T-helper 1 cell (primary cell): ENCODE results near the gene LITAF.
"Not testable (repeated sequence)": the region's sequence is repeated elsewhere in the genome, so short reads cannot be mapped to it uniquely, and the experiment has no call there.

Experiments
- DNase-seq, 5 donors: peaks; one replicate each; pipeline ENCODE4 v3.0.0-alpha.2; 2012 to 2020

LITAF gene

DNA sequence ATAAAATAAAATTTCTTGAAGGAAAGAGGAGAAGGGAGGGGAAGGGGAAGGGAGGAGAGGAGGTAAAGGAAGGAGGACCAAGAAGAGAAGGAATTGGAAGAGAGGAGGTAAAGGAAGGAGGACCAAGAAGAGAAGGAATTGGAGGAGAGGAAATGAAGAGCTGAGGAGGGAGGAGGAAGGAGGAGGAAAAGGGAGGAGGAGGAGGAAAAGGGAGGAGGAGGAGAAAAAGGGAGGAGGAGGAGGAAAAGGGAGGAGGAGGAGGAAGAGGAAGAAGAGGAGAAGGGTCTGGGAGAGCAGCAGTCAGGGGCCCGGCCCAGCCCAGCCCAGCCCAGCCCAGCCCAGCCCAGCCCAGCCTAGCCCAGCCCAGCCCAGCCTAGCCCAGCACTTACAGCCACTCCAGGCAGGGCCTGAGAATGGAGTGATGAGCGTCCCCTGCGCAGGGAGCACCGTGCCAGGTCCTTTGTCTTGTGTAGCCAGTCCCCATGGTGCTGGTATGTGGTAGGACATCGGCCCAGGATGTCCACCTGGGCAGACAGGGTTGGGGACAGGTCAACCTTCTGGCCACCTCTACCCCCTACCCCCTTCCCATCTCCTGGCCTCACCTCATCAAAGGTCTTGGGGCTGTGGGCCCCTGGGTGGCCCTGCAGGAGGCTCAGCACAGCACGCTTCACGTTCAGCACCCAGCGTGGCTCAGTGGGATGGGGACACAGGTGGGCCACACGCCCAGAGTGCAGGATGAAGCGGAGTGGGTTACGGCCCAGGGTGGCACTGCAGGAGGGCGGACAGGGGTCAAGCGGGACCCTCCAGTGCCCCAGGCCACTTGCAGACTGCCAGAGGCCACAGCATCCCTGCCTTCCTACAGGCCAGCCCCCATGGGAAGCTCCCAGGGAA is 70.9 kb downstream of the LITAF start:
- no peak for DNase-seq

DNA sequence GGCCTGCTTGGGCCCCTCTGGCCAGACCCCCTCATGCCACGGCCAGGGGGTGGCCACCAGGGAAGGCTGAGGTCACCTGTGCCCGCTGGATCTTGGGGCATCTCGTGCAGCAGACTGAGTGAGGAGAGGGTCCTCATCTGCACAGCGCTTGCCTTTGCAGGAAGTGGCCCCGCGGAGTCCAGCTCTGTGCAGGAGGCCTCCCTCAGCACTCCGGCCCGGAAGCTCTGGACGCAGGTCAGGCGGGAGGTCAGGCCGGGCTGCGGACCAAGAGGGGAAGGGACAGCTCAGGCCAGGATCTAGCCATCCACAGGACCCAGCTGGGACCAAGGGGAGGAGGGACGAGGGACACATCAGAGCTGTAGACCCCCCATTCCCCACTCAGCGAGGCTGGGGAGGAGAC is 72.4 kb downstream of the LITAF start:
- DNase-seq = no peak

DNA sequence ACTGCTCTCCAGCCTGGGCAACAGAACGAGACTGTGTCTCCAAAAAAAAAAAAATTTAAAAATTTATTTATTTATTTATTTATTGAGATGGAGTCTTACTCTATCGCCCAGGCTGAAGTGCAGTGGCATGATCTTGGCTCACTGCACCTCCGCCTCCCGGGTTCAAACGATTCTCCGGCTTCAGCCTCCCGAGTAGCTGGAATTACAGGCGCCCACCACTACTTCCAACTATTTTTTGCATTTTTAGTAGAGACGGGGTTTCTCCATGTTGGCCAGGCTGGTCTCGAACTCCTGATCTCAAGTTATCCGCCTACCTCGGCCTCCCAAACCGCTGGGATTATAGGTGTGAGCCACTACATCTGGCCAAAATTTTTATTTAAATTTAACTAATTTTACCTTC is 73.4 kb downstream of the LITAF start:
- DNase-seq = not testable (repeated sequence)

DNA sequence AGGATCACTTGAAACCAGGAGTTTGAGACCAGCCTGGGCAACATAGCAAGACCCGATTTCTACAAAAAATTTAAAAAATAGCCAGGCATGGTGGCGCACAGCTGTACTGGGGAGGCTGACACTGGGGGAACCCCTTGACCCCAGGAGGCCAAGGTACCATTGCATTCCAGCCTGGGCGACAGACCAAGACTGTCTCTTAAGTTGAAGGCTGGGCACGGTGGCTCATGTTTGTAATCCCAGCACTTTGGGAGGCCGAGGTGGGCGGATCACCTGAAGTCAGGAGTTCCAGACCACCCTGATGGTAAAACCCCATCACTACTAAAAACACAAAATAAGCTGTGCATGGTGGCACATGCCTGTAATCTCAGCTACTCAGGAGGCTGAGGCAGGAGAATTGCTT is 74.9 kb downstream of the LITAF start:
- no peak for DNase-seq

DNA sequence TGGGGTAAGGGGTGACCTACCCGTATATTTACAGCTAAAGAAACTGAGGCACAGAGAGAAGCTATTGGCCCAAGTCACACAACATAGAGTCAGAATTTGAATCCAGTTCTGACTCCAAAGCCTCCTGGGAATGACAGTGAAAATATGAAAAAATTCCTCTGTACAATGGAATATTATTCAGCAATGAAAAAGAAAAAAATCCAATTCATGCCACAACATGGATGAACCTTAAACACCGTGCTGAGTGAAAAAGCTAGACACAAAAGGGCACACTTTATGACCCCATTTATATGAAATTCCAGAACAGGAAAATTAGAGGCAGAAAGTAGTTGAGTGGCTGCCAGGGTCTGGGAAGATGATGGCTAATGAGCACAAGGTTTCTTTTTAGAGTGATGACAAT is 75.4 kb downstream of the LITAF start:
- DNase-seq = no peak

- no peak for DNase-seq
Measured at GRCh38 chr16:11510178-11510973, 76.3 kb downstream of the LITAF start.

GRCh38 chr16:11507991-11508390 is 78.7 kb downstream of the LITAF start:
- no peak for DNase-seq

DNA sequence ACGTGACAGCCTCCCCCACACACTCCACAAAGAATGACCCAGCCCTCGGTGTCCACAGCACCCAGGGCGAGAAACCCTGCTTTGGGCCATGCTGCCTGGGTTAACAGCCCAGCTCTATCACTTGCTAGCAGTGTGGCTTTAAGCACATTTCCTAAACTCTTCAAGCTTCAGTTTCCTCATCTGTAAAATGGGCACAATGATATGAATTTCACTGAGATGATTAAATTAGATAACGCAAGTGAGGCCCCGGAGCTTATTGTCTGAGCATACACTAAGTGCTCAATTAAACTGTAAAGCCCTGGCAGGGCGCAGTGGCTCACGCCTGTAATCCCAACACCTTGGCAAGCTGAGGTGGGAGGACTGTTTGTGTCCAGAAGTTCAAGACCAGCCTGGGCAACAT is 79.4 kb downstream of the LITAF start:
- no peak for DNase-seq

DNA sequence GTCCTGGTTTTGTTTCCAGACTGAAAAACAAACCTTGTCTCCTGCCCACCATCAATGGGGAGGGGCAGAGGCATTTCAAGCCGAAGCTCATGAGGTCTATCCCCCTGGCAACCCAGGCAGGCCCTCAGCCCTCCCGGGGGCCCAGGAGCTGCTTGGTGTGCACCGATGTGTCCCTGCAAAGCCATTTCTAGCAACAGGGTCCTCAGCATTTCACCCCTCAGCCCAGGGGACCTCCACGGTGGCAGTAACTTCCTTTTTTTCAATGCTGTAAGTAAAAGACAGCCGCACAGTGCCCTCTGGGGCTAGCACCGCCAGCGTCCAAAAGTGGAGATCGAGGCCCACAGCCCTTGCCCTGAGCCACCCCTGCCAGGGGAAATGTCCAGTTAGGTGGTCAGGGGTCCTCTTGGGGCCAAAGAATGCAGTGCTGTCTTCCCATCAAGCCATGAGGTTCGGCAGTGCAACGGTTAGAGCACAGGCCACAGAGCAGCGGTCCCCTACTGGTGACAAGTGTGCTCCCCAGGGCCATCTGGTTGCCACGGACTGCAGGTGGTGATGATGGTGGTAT is 79.9 kb downstream of the LITAF start:
- no peak for DNase-seq

DNA sequence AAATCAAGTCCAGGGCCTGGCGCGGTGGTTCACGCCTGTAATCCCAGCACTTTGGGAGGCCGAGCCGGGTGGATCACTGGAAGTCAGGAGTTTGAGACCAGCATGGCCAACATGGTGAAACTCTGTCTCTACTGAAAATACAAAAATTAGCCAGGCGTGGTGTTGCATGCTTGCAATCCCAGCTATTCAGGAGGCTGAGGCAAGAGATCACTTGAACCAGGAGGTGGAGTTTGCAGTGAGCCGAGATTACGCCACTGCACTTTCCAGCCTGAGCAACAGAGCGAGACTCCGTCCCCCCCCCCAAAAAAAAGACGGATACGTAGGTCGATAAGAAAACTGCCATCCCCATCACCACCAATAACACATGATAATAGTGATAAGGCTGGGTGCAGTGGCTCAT is 82.5 kb downstream of the LITAF start:
- not testable (repeated sequence) for DNase-seq

DNA sequence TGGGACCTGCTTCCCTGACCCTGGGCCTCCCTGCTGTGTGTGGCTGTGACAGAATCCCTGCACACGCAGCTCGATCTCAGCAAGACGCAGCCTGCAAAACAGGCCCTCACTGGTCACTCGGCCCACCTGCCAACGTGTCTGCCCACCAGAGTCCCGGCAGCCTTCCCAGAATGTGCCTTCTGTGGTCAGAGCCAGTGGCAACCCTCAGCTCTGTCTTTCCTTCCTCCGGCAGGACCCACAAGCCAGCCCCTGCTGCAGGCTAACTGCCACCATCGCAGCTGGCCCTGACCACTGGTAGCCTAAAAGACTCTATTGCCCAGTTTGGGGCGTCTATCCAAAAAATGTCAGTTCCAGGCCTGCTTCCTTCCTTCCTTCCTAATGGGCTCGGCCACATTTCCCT is 83.2 kb downstream of the LITAF start:
- DNase-seq = no peak

DNA sequence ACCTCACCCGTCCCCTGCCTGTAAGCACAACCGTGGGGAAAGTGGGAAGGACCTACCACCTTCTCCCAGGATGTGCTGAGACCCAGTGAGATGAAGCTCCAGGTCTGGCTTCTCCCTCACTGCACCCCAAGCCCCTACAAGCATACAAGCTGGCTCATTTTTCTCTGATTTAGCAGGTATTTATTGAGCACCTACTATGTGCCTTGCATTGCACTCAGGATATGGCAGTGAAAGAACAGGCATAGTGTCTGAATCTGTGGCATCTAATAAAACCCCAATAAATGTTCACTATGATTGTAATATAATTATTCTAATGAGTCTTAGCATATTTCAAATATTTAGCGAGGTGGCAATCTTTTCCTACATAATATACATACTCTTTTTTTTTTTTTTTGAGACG is 84.5 kb downstream of the LITAF start:
- no peak for DNase-seq

DNA sequence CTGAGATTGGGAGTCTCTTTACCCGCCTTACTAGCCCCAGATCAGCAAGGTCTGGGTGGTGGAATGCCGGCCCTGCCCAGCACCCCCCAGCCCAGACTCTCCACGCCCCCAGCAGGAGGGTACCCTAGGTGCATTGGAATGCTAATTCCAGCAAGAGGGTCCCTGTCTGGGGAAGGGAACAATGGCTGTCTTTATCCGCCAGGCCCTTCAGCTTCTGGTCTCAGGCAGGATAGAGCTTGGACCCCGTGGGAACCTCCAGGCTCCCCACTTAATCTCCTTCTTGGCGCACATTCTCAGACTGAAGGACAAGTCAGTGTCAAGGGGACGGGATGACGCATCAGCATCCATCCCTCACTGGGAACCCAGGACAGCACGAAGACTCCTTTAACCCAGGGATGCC is 85.1 kb downstream of the LITAF start:
- DNase-seq = no peak

- no peak for DNase-seq
Measured at GRCh38 chr16:11500700-11501346, 85.9 kb downstream of the LITAF start.

GRCh38 chr16:11499295-11500089 is 87.2 kb downstream of the LITAF start:
- no peak for DNase-seq

GRCh38 chr16:11498683-11499082 is 88.0 kb downstream of the LITAF start:
- DNase-seq = no peak

- no peak for DNase-seq
Measured at GRCh38 chr16:11497851-11498289, 88.8 kb downstream of the LITAF start.
